ENCODE results near the gene TSPOAP1. TPM values are rescaled to one million over a fixed set of nuclear protein-coding genes. Genes with fewer than 3 reads are reported as not detected.

The TSPOAP1 gene
- total RNA-seq, result 0.86 and 2.3 TPM in 2 replicates

GRCh38 chr17:58328195-58329034, at the start of gene TSPOAP1:
TSS of gene TSPOAP1 (minus strand) at chr17:58328795. CDS start at chr17:58327920, 875 bp downstream.
- TF ChIP-seq CTCF (IDR thresholded peaks at IDR 0.05; ENCODE audit: insufficient read depth, low read depth, low read length), result no peak
- no peak for DNase-seq (ENCODE audit: low read depth)

GRCh38 chr17:58377661-58378060, 49.1 kb upstream of the TSPOAP1 start:
- TF ChIP-seq CTCF (IDR thresholded peaks at IDR 0.05; ENCODE audit: insufficient read depth, low read depth, low read length), result no peak
- no peak overlapping the region for H3K4me3 ChIP-seq (ENCODE audit: low read depth, low read length)
- DNase-seq (ENCODE audit: low read depth), result no peak

More at GRCh38 chr17:58328195-58329034, at the start of gene TSPOAP1:
- no peak within 1 kb of the TSS for H3K4me3 ChIP-seq (ENCODE audit: low read depth, low read length)

GRCh38 chr17:58377093-58377601, 48.6 kb upstream of the TSPOAP1 start:
- no peak overlapping the region for H3K4me3 ChIP-seq (ENCODE audit: low read depth, low read length)
- no peak for DNase-seq (ENCODE audit: low read depth)
- TF ChIP-seq CTCF (IDR thresholded peaks at IDR 0.05; ENCODE audit: insufficient read depth, low read depth, low read length), result no peak

GRCh38 chr17:58376472-58377000, 47.9 kb upstream of the TSPOAP1 start:
- DNase-seq (ENCODE audit: low read depth), result no peak
- no peak overlapping the region for H3K4me3 ChIP-seq (ENCODE audit: low read depth, low read length)
- no peak for TF ChIP-seq CTCF (IDR thresholded peaks at IDR 0.05; ENCODE audit: insufficient read depth, low read depth, low read length)

- no peak for DNase-seq (ENCODE audit: low read depth)
- TF ChIP-seq CTCF (IDR thresholded peaks at IDR 0.05; ENCODE audit: insufficient read depth, low read depth, low read length), result no peak
- no peak overlapping the region for H3K4me3 ChIP-seq (ENCODE audit: low read depth, low read length)
Measured at GRCh38 chr17:58375811-58376210, 47.2 kb upstream of the TSPOAP1 start.

- TF ChIP-seq CTCF (IDR thresholded peaks at IDR 0.05; ENCODE audit: insufficient read depth, low read depth, low read length), result no peak
- no peak overlapping the region for H3K4me3 ChIP-seq (ENCODE audit: low read depth, low read length)
- DNase-seq (ENCODE audit: low read depth), result no peak
Measured at GRCh38 chr17:58375256-58375655, 46.7 kb upstream of the TSPOAP1 start.
